ENCODE data around the gene ENG. TPM values are rescaled to one million over a fixed set of nuclear protein-coding genes. Genes with fewer than 3 reads are reported as not detected.

ENG gene
- polyA plus RNA-seq, 1 of the 3 experiments (the other 2 are of a cell fraction) = 18.8 TPM

DNA sequence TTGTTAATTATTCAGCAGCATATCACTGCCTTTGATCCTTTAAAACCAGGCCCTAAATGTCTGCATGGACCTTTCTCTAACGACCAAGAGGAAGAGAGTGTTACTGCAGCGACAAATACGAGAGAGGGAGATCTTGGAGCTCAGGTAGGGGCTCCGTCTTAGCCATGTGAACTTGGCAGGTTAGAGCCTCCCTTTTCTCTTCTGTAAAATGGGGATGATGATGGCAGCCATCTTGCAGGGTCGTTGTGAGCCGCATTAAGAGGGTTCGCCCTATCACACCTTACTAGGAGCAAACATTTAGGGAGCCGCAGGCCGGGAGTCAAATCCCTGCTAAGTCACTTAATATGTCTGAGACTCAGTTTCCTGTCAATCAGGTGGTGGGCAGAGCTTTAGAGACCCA is 1.6 kb downstream of the ENG start (continued):
- TF ChIP-seq, protein P1, sequence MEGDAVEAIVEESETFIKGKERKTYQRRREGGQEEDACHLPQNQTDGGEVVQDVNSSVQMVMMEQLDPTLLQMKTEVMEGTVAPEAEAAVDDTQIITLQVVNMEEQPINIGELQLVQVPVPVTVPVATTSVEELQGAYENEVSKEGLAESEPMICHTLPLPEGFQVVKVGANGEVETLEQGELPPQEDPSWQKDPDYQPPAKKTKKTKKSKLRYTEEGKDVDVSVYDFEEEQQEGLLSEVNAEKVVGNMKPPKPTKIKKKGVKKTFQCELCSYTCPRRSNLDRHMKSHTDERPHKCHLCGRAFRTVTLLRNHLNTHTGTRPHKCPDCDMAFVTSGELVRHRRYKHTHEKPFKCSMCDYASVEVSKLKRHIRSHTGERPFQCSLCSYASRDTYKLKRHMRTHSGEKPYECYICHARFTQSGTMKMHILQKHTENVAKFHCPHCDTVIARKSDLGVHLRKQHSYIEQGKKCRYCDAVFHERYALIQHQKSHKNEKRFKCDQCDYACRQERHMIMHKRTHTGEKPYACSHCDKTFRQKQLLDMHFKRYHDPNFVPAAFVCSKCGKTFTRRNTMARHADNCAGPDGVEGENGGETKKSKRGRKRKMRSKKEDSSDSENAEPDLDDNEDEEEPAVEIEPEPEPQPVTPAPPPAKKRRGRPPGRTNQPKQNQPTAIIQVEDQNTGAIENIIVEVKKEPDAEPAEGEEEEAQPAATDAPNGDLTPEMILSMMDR (IDR thresholded peaks at IDR 0.05) = no peak
- TF ChIP-seq EZH2phosphoT487 (IDR thresholded peaks at IDR 0.05; ENCODE audit: borderline replicate concordance, low read depth) = no peak

DNA sequence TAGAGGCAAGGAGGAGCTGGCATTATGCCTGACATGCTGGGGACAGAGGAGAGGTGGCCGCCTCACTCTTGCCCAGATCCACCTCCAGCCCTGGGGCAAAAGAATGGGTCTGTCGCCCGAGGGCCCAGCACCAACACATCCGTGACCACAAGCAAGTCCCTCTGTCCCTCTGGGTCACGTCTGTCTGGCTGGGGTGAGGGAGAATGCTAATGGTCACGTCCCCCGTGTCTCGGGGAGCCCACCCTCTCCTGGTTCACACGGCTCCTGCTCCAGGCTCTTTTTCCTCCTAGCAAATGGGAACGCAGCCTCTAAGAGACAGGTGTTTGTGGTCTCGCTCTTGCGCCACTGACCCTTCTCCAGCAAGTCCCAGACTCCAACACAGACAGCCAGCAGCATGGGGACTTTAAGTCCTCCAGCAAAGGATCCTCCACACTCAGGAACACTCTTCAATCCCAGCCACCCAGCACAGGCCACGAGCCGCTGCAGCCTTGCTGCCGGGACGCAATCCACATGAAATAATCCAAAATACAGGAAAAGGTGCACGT is 4.1 kb downstream of the ENG start:
- TF ChIP-seq RFX5 (IDR thresholded peaks at IDR 0.05; ENCODE audit: low read length) (no peak), CHD2 (IDR thresholded peaks at IDR 0.05; ENCODE audit: low read length, partially characterized antibody) (no peak), YY1 (IDR thresholded peaks at IDR 0.05; ENCODE audit: low read depth) (no peak), GABPA (IDR thresholded peaks at IDR 0.05; ENCODE audit: low read depth) (no peak), TCF12 (IDR thresholded peaks at IDR 0.05) (no peak), JUND (IDR thresholded peaks at IDR 0.05) (no peak), EZH2phosphoT487 (IDR thresholded peaks at IDR 0.05; ENCODE audit: borderline replicate concordance, low read depth) (no peak), RXRA (IDR thresholded peaks at IDR 0.05; ENCODE audit: borderline replicate concordance, low read depth) (no peak), EP300 (IDR thresholded peaks at IDR 0.05; ENCODE audit: borderline replicate concordance in 1 of 2, low read depth in 1 of 2, low read length in 1 of 2) (no peak), SMC3 (IDR thresholded peaks at IDR 0.05; ENCODE audit: low read depth, low read length) (no peak), FOXM1 (IDR thresholded peaks at IDR 0.05; ENCODE audit: low read depth) (no peak), ELF1 (IDR thresholded peaks at IDR 0.05) (no peak), TAF1 (IDR thresholded peaks at IDR 0.05; ENCODE audit: borderline replicate concordance, low read depth, low read length) (no peak)
- TF ChIP-seq, protein P1 (IDR thresholded peaks at IDR 0.05) = no peak
- POLR2A ChIA-PET = interaction anchor here (0.6 kb wide), 1 partner anchor 25 kb away, joined by 3 read pairs; no protein-coding TSS in a partner anchor
- H3K36me3 ChIP-seq (replicated peaks in 1 of 2; ENCODE audit: control insufficient read depth in 1 of 2, insufficient read depth in 2 of 2, low read length in 1 of 2) = peaks cover 0 to 17% of the 10 kb centered on the region in 2 experiments
- no peak overlapping the region for H3K4me3 ChIP-seq (ENCODE audit: low read depth in 2 of 2, low read length in 1 of 2)
- H4K20me1 ChIP-seq (ENCODE audit: insufficient read depth) = no peaks in the 10 kb centered on the region
- no peaks in the 10 kb centered on the region for H3F3A ChIP-seq (replicated peaks; ENCODE audit: insufficient read depth)
- H3K27me3 ChIP-seq (ENCODE audit: insufficient read depth) = no peaks in the 10 kb centered on the region
- peaks cover 81% of the 10 kb centered on the region for H3K79me2 ChIP-seq (ENCODE audit: insufficient read depth)
- H3K4me1 ChIP-seq (ENCODE audit: control insufficient read depth in 1 of 2, insufficient read depth in 2 of 2, low read depth in 1 of 2, low read length in 1 of 2) = peaks cover 10 to 28% of the 10 kb centered on the region in 2 experiments; a peak in 2 of 4 replicates
- no peak overlapping the region for H3K27ac ChIP-seq (ENCODE audit: low read depth in 2 of 2, low read length in 1 of 2)
- H3K9me3 ChIP-seq = peaks cover 7% of the 10 kb centered on the region; the same call in 1 of the 2 replicates
- CTCF ChIA-PET = no interaction called here
- H2AFZ ChIP-seq (ENCODE audit: low read depth) = no peak overlapping the region
- H3K9ac ChIP-seq = no peak overlapping the region
- H3K9me2 ChIP-seq = no peaks in the 10 kb centered on the region
- no peak overlapping the region for H3K4me2 ChIP-seq
- DNase-seq = no peak
- 89% methylated on average over 12 of the region's 17 CpGs for WGBS (ENCODE audit: low lambda C conversion rate)

Measured in SK-N-SH (cell line).